Adrenal gland (tissue), 5 donors: ENCODE data around the gene ANKZF1.

Experiments
- CTCF ChIP-seq, 6 experiments: fragments of 450-650 bp in 4 of 6; fragments of 200-600 bp in 2 of 6; sonication (generic) in 1 of 6; IDR thresholded peaks; 1 replicate in 5 of 6; 2 replicates in 1 of 6; pipeline versions ENCODE4 v1.5.1 to v1.8.0; 2016 to 2021; ENCODE audit warnings: antibody characterized with exemption in 6 of 6, mild to moderate bottlenecking in 2 of 6, moderate library complexity in 1 of 6
- POLR2A ChIP-seq, 2 donors: fragments of 450-650 bp; IDR thresholded peaks; one replicate each; pipeline ENCODE4 v1.6.1; 2017; ENCODE audit warnings: antibody characterized with exemption in 2 of 2, mild to moderate bottlenecking in 2 of 2, moderate library complexity in 1 of 2
- donor health status: DM: no; HTN: no; CAD: no.

GRCh38 chr2:219197388-219197787 lies 32.2 kb upstream of the ANKZF1 start:
- TF ChIP-seq CTCF (IDR thresholded peaks at IDR 0.05) (no peak), POLR2A (IDR thresholded peaks at IDR 0.05) (no peak)
